Stimulated activated naive CD8-positive, alpha-beta T cell treated with anti-CD3 and anti-CD28 coated beads, Interleukin-15, amount 100 ng/mL, for 72 hours (primary cell): ENCODE measurements around the gene SP100.
"Not testable (repeated sequence)": the region's sequence is repeated elsewhere in the genome, so short reads cannot be mapped to it uniquely, and the experiment has no call there.

ENCODE experiments used
- ATAC-seq: fragments of 150-1000 bp; cut with Tn5 transposase; 2 replicates; pipeline ENCODE4 v1.10.0; 2021; ENCODE audit warnings: mild to moderate bottlenecking, moderate library complexity
- DNase-seq, 2 donors: peaks; one replicate each; pipeline ENCODE4 v3.0.0; 2021 to 2022
- H3K27ac Mint-ChIP-seq, 2 donors: one replicate each; pipeline ENCODE4 v1.8.0; 2022; ENCODE audit warnings: mild to moderate bottlenecking in 2 of 2, mixed read lengths in 2 of 2, moderate library complexity in 2 of 2
- H3K27me3 Mint-ChIP-seq: one replicate; pipeline ENCODE4 v1.8.0; 2022; ENCODE audit warnings: mixed read lengths
- H3K4me1 Mint-ChIP-seq: one replicate; pipeline ENCODE4 v1.8.0; 2022; ENCODE audit warnings: mild to moderate bottlenecking, mixed read lengths
- H3K4me3 Mint-ChIP-seq, 2 donors: one replicate each; pipeline ENCODE4 v1.8.0; 2022; ENCODE audit warnings: mild to moderate bottlenecking in 2 of 2, mixed read lengths in 2 of 2, moderate library complexity in 1 of 2
- H3K9me3 Mint-ChIP-seq, 2 donors: one replicate each; pipeline ENCODE4 v1.8.0; 2022; ENCODE audit warnings: mixed read lengths in 2 of 2

SP100 gene

DNA sequence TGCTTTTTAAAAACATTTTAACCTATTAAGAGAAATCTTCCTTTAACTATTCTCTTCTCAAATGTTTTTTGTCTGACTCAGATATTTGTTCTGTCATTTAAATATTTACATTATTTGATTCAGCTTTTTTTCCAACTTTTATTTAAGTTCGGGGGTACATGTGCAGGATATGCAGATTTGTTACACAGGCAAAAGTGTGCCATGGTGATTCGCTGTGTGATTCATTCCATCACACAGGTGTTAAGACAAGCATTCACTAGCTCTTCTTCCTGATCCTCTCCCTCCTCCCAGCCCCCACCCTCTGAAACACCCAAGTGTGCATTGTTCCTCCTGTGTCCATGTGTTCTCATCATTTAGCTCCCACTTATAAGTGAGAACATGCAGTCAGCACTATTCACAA lies 19.4 kb downstream of the SP100 start:
- peaks cover 5 to 7% of the 10 kb centered on the region in 2 donors for H3K9me3 Mint-ChIP-seq
- no peak overlapping the region for H3K27ac Mint-ChIP-seq
- DNase-seq (no peak), ATAC-seq (no peak)
- H3K27me3 Mint-ChIP-seq = no peaks in the 10 kb centered on the region
- peaks cover 48% of the 10 kb centered on the region for H3K4me1 Mint-ChIP-seq
- H3K4me3 Mint-ChIP-seq = no peak overlapping the region

DNA sequence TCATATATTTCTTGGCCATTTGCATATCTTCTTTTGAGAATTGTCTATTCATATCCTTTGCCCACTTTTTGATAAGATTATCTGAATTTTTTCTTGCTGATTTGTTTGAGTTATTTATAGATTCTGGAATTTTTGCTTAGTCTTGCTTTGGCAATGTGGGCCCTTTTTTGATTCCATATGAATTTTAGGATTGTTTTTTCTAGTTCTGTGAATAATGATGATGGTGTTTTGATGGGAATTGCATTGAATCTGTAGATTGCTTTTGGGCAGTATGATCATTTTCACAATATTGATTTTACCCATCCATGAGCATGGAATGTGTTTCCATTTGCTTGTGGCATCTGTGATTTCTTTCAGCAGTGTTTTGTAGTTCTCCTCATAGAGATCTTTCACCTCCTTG lies 23.1 kb downstream of the SP100 start:
- H3K4me3 Mint-ChIP-seq = peak overlapping the region; percentile 82 to 83
- H3K27ac Mint-ChIP-seq, DNase-seq, H3K27me3 Mint-ChIP-seq, ATAC-seq, H3K9me3 Mint-ChIP-seq: not testable (repeated sequence)
- peaks cover 56% of the 10 kb centered on the region for H3K4me1 Mint-ChIP-seq

DNA sequence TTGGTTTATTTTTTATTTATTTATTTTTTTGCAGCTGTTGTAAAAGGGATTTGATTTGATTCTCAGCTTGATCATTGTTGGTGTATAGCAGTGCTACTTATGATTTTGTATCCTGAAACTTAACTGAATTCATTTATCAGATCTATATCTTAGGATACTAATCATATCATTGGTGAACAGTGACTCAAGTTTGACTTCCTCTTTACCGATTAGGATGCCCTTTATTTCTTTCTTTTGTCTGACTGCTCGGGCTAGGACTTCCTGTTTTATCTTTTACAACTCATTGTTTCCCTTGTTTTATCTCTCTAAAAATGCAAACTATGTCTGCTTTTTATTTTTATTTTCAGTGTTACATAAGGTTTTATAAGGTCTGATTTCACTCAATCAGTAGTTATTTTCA lies 23.6 kb downstream of the SP100 start:
- DNase-seq (no peak), ATAC-seq (peak; percentile 52)
- Mint-ChIP-seq H3K4me1 (peaks cover 51% of the 10 kb centered on the region), H3K27ac (peak overlapping the region; percentile 95 to 96), H3K4me3 (peak overlapping the region; percentile 82 to 83), H3K9me3 (peaks cover 5 to 7% of the 10 kb centered on the region in 2 donors), H3K27me3 (no peaks in the 10 kb centered on the region)

DNA sequence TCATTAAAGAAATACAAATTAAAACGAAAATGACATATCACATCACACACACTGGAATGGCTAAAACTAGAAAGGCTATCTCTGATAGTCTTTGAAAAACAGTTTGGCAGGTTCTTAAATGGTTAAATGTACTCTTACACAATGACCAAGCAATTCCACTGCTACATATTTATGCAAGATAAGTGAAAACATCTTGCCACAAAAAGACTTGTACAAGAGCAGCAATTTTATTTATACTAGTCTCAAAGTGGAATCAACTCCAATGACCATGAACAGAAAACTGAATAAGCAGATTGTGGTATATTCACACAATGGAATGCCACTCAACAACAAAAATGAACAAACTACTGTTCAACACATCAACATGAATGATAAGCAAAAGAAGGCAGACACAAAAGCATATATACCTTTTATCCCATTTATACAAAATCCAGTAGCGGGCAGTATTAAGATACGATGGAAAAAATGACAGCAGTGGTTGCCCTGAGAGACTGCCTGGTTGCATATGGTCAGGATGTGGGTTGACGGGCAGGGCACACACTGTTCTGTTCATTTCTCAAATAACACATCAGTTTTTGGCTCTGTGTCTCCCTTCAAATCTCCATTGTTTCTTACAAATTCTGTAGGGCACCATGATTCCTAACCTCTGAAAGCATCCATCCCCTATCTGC lies 25.4 kb downstream of the SP100 start:
- DNase-seq (peak; percentile 48 to 75), ATAC-seq (peak; percentile 99)
- Mint-ChIP-seq H3K27ac (peak overlapping the region; percentile 20 to 89), H3K9me3 (peaks cover 2 to 4% of the 10 kb centered on the region in 2 donors), H3K4me3 (peak overlapping the region; percentile 29 to 46), H3K4me1 (peaks cover 46% of the 10 kb centered on the region), H3K27me3 (no peaks in the 10 kb centered on the region)

DNA sequence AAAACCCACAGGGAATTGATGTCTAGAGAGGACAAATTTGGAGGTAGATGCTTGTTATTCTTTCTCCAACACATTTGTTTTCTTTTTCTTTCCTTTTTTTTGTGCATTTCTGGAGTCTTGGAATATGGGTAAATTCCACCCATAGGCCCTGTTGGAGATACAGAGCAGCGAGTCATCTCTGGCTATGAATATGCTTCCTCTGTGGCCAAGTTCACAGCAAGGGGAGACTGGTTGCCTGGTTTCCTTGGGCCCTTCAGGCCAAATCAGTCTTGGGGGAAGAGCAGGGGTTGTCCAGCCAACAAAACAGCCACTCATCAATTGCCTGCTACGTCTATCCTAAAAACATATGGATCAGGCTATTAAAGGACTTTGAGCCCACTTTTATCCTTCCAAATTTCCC lies 27.5 kb downstream of the SP100 start:
- ATAC-seq = no peak
- peak overlapping the region in 1 of 2 donors; percentile 20 for H3K4me3 Mint-ChIP-seq
- DNase-seq = no peak
- H3K4me1 Mint-ChIP-seq = peaks cover 66% of the 10 kb centered on the region
- H3K27me3 Mint-ChIP-seq = no peaks in the 10 kb centered on the region
- H3K9me3 Mint-ChIP-seq = no peaks in the 10 kb centered on the region
- H3K27ac Mint-ChIP-seq = peak overlapping the region in 1 of 2 donors; percentile 67

DNA sequence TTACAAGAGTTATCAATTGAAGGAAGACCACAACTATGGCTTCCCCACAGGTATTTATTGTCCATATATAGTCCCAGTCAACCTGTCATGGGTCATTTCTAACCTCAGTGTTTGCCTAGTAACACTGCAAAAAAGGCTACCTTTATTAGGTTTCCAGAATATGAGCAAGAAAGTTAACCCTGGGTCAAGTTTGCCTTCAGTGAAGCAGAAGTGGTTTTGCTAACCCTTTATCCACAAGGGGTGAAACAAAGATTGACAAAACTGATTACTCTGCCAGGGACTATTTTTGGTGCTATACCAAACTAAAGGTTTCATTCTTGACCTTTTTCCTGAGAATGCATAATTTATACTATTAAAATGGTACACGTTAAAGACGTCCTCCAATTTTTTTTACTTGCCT lies 28.8 kb downstream of the SP100 start:
- no peak overlapping the region for H3K27ac Mint-ChIP-seq

DNA sequence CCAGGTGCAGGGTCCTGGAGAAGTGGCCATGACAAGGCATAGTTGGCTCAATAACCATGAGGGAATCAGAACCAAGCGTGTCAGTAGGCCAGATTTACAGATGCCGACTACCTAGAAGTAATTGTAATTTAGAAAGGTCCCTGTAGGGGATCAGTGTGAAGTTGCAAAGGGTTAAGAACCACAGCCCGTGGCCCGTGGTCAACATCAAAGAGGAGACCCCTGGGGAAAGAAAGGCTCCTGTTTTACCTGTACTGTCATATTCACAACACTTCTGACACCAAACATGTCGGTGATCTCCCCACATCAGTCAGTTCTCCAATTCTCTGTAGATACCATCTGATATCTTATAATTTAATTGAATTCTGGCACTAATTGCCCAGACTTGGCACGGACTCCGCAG lies 31.0 kb downstream of the SP100 start:
- no peak overlapping the region for H3K4me3 Mint-ChIP-seq

More for the DNA sequence above, 28.8 kb downstream of the SP100 start:
- ATAC-seq (no peak), DNase-seq (no peak)
- Mint-ChIP-seq H3K4me3 (no peak overlapping the region), H3K4me1 (peaks cover 68% of the 10 kb centered on the region), H3K27me3 (no peaks in the 10 kb centered on the region), H3K9me3 (no peaks in the 10 kb centered on the region)

DNA sequence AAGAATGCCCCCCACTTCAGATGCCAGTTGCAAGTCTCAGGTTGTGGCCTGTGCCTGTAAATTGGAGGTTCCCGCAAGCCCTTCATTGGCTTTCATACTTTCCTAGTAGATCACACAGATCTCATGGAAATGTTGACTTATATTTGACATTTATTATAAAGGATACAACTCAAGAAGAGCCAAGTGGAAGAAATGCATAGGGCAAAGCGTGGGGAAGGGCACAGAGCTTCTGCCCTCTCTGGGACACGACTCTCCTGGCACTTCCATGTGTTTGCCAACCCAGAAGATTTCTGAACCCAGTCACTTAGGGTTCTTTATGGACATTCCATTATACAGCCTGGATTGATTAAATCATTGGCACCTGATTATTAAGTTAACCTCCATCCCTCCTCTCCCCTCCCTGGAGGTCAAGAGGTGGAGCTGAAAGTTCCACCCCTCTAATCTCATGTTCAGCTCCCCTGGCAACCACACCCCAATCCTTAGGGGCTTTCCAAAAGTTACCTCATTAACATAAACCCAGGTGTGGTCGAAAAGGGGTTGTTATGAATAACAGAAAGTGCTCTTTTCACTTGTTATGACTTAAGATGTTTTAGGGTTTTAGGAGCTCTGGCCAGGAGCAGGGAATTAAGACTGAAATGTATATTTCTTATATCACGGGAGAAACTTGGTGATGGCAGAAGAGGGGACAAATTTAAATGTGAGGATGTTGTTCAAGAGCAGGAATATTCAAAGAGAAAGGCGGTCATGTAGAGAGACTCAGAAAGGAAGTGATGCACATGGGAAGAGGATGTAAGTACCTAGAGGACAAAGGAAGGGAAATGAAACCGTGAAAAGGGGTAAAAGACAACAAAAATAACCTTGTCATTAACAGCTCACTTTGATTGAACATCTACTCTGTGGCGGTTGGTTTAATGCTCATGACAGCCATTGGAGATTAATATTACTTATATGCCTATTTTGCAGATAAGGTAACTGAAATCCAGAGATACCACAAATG lies 31.8 kb downstream of the SP100 start:
- H3K9me3 Mint-ChIP-seq = peaks cover 0 to 2% of the 10 kb centered on the region in 2 donors
- H3K4me3 Mint-ChIP-seq = peak overlapping the region; percentile 70 to 73
- H3K4me1 Mint-ChIP-seq = peaks cover 55% of the 10 kb centered on the region
- H3K27ac Mint-ChIP-seq = peak overlapping the region; percentile 95 to 97
- DNase-seq = peak; percentile 57 to 70
- H3K27me3 Mint-ChIP-seq = no peaks in the 10 kb centered on the region
- ATAC-seq = peak; percentile 95

More for the DNA sequence above, 31.0 kb downstream of the SP100 start:
- DNase-seq = peak; percentile 54 to 55
- Mint-ChIP-seq H3K27me3 (no peaks in the 10 kb centered on the region), H3K9me3 (no peaks in the 10 kb centered on the region), H3K4me1 (peaks cover 56% of the 10 kb centered on the region), H3K27ac (peak overlapping the region; percentile 28 to 51)
- peak; percentile 55 for ATAC-seq

DNA sequence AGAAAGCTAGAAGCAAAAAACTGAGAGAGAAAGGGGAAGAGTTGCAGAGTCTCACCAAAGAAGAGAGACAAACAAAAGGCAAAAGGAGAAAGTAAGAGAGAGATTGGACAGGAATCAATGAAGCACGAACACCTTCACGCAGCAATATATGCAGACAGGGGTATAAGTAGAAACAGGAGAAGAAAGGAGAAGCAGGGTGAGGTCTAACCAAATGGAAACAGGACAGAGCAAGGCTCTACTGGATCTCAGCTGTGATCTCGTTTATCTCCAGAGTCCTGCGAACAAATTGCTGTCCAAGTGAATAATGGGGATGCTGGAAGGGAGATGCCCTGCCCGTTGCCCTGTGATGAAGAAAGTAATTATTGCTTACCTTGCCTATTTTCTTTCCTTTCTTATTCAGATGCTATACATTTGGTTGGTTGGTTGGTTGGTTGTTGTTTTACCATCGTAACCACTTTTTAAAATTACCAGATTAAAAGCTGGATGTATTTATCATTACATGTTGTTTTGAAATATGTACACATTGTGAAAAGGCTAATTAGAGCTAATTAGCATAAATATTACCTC lies 34.0 kb downstream of the SP100 start:
- H3K9me3 Mint-ChIP-seq = peaks cover 7 to 14% of the 10 kb centered on the region in 2 donors
- H3K27me3 Mint-ChIP-seq = no peaks in the 10 kb centered on the region
- H3K27ac Mint-ChIP-seq = no peak overlapping the region
- DNase-seq (no peak), ATAC-seq (no peak)
- peaks cover 60% of the 10 kb centered on the region for H3K4me1 Mint-ChIP-seq
- H3K4me3 Mint-ChIP-seq = no peak overlapping the region

DNA sequence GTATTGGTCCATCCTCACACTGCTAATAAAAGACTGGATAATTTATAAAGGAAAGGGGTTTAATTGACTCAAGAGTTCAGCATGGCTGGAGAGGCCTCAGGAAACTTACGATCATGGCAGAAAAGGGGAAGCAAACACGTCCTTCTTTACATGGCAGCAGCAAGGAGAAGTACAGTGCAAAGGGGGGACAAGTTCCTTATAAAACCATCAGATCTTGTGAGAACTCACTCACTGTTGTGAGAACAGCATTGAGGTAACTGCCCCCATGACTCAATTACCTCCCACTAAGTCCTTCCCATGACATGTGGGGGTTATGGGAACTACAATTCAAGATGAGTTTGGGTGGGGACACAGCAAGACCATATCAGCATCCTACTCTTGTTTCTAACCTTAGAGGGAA lies 37.0 kb downstream of the SP100 start:
- ATAC-seq = no peak
- no peaks in the 10 kb centered on the region for H3K27me3 Mint-ChIP-seq
- H3K27ac Mint-ChIP-seq = no peak overlapping the region
- H3K4me1 Mint-ChIP-seq = peaks cover 70% of the 10 kb centered on the region
- DNase-seq = no peak
- no peak overlapping the region for H3K4me3 Mint-ChIP-seq
- peaks cover 23 to 29% of the 10 kb centered on the region in 2 donors for H3K9me3 Mint-ChIP-seq

DNA sequence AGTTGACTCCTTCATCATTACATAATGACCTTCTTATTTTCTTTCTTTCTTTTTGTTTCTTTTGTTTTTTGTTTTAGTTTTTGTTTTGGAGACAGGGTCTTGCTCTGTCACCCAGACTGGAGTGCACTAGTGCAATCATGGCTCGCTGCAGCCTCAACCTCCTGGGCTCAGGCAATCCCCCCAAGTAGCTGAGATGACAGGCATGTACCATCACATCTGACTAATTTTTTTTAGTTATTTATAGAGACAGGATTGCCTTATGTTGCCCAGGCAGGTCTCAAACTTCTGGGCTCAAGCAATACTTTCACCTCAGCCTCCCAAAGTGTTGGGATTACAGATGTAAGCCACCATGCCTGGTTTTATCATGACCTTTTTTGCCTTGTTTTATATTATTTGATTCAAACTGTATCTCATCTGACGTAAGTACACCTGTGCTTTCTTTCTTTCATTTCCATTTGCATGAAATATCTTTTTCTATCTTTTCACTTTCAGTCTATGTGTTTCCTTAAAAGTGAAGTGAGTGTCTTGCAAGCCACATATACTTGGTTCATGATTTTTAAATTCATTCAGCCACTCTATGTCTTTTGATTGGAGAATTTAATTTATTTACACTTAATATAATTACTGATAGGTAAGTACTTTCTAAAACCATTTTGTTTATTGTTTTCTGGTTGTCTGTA lies 39.1 kb downstream of the SP100 start:
- peak overlapping the region in 1 of 2 donors; percentile 69 for H3K27ac Mint-ChIP-seq
- DNase-seq = no peak

DNA sequence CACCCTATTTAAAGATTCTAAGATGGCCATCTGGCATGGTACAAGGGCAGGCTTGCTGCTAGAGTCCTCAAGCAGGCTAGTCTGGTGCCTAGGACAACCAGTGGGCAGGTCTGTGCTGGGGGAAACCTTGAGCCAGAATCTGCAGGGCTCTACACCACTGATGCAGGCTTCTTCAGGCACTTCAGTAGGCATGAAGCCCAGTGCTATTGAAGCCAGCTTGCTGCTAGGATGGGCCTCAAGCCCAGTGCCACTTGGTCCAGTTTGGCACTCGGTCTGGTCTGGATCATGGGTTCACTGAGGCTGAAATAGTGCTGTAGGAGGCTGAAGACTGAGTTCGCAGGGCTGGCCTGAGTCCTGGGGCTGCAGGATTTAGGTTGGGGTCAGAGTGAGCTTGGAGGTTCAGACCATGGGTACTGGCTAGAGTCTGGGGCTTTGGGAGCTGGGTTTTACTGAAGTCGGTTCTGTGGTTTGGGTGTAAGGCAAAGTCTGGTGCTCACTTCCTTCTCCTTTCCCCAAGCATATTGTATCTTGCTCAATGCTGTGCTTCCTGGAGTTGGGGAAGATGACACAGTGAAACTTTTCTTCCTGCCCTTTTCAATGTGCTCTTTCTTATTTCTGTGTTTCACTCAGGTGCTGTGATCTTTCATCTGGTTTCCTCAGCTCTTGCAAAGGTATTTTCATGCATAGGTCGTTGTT lies 41.2 kb downstream of the SP100 start:
- Mint-ChIP-seq H3K27me3 (no peaks in the 10 kb centered on the region), H3K4me3 (peak overlapping the region; percentile 16 to 21), H3K9me3 (peaks cover 23 to 29% of the 10 kb centered on the region in 2 donors), H3K4me1 (peaks cover 69% of the 10 kb centered on the region), H3K27ac (peak overlapping the region; percentile 27 to 29)
- peak; percentile 50 for ATAC-seq
- no peak for DNase-seq

More for the DNA sequence above, 39.1 kb downstream of the SP100 start:
- no peak overlapping the region for H3K4me3 Mint-ChIP-seq
- peaks cover 69% of the 10 kb centered on the region for H3K4me1 Mint-ChIP-seq
- ATAC-seq = no peak
- peaks cover 23 to 29% of the 10 kb centered on the region in 2 donors for H3K9me3 Mint-ChIP-seq
- no peaks in the 10 kb centered on the region for H3K27me3 Mint-ChIP-seq

DNA sequence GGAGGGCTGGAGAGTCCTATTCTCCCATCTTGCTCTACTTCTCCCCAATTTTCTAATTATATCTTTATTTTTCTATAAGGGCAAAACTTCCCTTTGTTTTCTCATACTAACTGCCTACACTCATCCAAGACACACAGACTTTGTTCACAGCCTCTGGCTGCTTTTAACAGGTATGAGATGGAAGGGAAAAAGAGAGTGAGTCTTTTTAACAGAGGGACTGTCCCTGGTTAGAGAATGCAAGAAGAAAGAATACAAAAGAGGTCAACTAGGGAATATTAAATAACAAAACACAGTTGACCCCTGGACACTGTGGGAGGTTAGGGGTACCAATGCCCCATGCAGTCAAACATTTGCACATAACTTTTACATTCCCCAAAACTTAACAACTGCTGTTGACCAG lies 41.8 kb downstream of the SP100 start:
- peak; percentile 35 for ATAC-seq
- Mint-ChIP-seq H3K27me3 (no peaks in the 10 kb centered on the region), H3K9me3 (peaks cover 20 to 29% of the 10 kb centered on the region in 2 donors), H3K27ac (peak overlapping the region in 1 of 2 donors; percentile 29), H3K4me1 (peaks cover 66% of the 10 kb centered on the region), H3K4me3 (peak overlapping the region; percentile 16 to 21)
- no peak for DNase-seq

DNA sequence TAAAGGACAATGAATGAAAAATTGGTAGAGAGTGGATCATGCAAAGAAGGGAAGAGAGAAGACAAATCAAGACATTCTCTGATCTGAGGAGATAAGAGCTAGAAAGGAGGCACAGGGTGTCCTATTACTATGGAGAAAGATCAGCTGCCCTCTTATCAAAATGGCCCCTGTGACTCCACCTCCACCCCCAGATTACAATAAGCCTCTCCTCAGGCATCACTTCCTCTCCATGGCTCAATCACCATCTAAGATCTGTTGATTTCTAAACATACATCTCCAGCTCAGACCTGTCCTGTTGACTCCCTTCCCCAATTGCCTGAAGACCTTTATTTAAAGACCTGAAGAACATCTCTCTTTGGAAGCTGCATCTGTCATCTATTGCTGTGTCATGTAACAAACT lies 43.2 kb downstream of the SP100 start:
- ATAC-seq = no peak
- no peak overlapping the region for H3K4me3 Mint-ChIP-seq
- H3K27ac Mint-ChIP-seq = no peak overlapping the region

More for the DNA sequence above, 43.2 kb downstream of the SP100 start:
- Mint-ChIP-seq H3K9me3 (peaks cover 17 to 18% of the 10 kb centered on the region in 2 donors), H3K4me1 (peaks cover 57% of the 10 kb centered on the region), H3K27me3 (no peaks in the 10 kb centered on the region)
- no peak for DNase-seq
